ENCODE data around the gene CRIP2. TPM values are rescaled to one million over a fixed set of nuclear protein-coding genes. Genes with fewer than 3 reads are reported as not detected.

CRIP2 gene
- total RNA-seq, 1 donor from 2014 or later = 0.37 TPM

DNA sequence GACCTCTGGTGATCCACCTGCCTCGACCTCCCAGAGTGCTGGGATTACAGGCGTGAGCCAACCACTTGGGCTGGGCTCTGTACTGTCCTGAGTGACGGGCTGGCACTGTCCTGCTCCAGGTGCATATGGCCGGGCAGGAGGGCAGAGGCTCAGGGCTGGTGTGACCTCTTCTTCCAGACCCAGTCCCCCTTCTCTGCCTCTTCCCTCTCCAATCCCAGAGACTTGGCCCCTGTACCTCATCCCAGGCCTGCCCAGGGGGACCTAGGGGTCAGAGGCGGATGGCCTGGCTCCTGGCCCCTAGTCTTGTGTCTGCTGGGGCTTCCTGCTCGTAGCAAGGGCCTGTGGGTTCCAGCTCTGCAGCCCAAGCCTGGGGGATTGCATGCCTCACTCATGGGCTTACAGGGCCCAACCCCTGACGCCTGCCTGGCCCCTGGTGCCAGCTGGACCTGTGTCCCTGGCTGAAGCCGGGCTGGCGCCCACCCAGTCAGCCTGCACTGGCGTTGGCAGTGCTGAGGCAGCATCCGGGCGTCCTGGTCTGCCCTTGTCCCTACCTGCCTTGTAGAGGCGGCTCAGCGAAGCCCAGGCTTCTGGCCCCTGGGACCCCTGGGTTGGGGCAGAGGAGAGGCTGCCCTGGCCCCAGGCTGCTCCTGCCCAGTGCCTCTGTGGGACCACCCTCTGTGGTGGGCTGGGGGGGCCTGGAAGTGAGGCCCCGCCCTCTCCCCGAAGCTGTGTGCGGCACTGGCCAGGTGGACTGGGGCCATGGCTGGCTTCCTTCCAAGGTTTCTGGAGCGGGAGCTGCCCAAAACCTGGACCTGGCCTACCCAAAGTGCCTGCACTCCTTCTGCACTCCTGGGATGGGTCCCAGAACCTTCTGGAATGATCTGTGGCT is 20.7 kb downstream of the CRIP2 start:
- H3K4me3 Mint-ChIP-seq = no peak overlapping the region
- no peaks in the 10 kb centered on the region for H3K27me3 Mint-ChIP-seq
- DNase-seq = peak; percentile 59

DNA sequence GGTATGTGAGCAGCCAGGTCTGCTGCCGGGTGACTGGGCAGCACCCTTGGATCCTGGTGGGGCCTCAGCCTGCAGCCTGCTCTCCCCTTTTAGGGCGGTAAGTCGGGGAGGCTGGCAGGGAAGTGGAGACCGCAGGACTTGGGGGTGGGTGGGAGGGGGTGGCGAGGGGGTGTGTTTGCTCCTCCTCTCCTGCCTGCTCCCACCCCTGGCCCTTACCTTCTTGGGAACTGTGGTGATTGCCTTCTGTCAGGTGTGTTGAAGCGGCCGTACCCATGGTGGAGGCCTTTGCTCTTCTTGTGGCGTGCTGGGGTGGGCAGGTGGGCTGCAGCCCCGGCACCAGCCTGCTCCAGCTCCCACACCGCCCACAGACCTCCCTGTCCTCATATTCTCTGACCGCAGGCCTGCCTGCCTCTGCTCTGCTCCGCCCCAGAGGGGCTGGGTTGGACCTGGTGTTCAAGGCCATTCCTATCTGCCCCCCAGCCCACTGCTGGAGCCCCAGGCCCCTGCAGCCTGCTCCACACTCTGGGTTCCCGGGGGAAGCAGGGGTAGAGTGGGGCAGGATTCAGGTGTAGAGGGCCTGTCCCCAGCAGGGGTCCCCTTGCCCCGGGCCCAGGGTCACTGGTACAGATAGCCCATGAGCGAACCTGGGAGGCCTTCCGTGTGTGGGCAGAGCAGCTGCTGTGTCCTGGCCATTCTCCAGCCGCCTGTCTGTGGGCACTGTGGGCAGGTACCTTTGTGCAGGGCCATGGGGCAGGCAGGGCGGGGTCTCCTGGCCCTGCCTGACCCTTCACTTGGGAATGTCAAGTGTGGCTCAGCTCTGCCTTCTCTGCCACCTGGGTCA is 21.6 kb downstream of the CRIP2 start:
- peaks cover 1% of the 10 kb centered on the region for H3K36me3 Mint-ChIP-seq (ENCODE audit: low read depth)
- H3K27me3 Mint-ChIP-seq = no peaks in the 10 kb centered on the region
- intact Hi-C loops (cut with micrococcal nuclease) = no loop called here
- H3K9me3 Mint-ChIP-seq = no peaks in the 10 kb centered on the region
- H3K4me1 Mint-ChIP-seq = peaks cover 3% of the 10 kb centered on the region
- H3K27ac Mint-ChIP-seq = no peak overlapping the region
- peak; percentile 58 for DNase-seq
- no peak overlapping the region for H3K4me3 Mint-ChIP-seq

More for the DNA sequence above, 20.7 kb downstream of the CRIP2 start:
- intact Hi-C loops (cut with micrococcal nuclease) = no loop called here
- Mint-ChIP-seq H3K36me3 (ENCODE audit: low read depth) (peaks cover 4% of the 10 kb centered on the region), H3K9me3 (no peaks in the 10 kb centered on the region), H3K4me1 (peaks cover 3% of the 10 kb centered on the region), H3K27ac (no peak overlapping the region)

DNA sequence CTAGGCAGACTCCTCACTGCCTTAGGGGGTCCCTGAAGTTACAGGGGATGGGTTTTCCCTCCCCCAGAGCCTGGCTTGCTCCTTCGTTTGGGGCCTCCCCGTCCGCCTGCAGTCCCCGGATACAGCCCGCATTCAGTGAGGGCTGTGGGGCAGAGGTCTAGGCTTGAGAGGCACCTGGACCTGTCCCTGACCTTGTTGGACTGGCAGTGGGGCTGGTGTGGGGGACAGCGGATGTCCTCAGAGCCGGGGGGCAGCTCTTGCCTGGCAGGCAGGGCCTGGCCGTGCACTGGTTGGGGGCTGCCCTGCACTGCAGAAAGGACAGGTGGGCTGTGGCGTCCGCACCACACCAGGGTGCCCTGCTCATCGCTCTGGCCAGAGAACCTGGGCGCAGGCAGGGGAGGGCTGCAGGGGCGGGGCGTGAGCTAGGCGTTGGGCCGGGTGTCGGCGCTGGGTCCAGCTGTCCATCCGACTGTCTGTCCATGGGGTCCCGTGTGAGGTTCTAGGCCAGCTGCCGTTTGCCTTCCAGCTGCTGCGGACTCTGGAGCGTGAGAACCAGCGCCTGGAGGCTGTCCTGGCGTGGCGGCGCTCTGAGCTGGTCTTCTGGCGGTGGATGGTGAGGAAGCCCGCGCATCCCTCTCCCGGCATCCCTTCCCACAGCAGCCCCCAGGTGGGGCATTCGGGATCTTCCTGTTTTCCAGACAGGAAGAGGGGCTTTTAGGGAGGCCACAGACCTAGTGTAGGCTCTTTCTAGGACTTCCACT is 22.4 kb downstream of the CRIP2 start:
- intact Hi-C loops (cut with micrococcal nuclease) = no loop called here
- Mint-ChIP-seq H3K27me3 (no peaks in the 10 kb centered on the region), H3K4me3 (no peak overlapping the region), H3K9me3 (no peaks in the 10 kb centered on the region), H3K4me1 (no peaks in the 10 kb centered on the region), H3K36me3 (ENCODE audit: low read depth) (peaks cover 1% of the 10 kb centered on the region), H3K27ac (no peak overlapping the region)
- peak; percentile 57 for DNase-seq

DNA sequence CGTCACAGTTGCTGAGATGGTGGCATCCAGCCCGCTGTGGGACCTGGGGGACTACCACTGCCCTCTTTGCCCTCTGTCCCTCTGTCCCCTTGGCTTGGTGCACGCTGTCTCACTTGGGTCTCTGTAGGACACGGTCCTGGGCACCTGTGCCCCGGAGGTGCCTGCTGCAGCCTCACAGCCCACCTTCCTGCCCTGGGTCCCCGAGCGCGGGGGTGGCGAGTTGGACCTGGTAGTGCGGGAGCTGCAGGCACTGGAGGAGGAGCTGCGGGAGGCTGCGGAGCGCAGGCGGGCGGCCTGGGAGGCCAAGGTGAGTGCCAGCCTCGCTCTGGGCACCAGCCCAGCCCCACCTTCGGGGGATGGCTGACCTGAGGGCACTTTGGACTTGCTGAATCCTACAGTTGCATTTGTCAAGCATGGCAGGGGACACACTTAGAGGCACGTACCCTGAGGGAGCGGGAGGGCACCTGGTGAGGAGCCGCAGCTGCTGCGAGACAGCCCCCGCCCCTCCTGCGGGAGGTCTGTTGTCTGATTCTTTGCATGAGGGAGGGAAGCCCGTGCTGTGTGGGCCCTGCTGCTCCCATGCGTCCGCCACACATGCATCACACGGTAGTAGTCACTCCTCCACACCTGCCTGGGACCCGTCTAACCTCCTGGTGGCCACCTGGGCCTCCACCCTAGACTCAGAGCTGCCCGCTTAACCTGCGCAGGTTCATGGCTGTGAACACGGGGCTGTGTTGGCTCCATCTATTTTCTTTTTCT is 23.2 kb downstream of the CRIP2 start:
- Mint-ChIP-seq H3K4me3 (no peak overlapping the region), H3K27ac (no peak overlapping the region), H3K9me3 (no peaks in the 10 kb centered on the region), H3K36me3 (ENCODE audit: low read depth) (peaks cover 1% of the 10 kb centered on the region), H3K27me3 (no peaks in the 10 kb centered on the region), H3K4me1 (no peaks in the 10 kb centered on the region)
- intact Hi-C loops (cut with micrococcal nuclease) = no loop called here
- no peak for DNase-seq

DNA sequence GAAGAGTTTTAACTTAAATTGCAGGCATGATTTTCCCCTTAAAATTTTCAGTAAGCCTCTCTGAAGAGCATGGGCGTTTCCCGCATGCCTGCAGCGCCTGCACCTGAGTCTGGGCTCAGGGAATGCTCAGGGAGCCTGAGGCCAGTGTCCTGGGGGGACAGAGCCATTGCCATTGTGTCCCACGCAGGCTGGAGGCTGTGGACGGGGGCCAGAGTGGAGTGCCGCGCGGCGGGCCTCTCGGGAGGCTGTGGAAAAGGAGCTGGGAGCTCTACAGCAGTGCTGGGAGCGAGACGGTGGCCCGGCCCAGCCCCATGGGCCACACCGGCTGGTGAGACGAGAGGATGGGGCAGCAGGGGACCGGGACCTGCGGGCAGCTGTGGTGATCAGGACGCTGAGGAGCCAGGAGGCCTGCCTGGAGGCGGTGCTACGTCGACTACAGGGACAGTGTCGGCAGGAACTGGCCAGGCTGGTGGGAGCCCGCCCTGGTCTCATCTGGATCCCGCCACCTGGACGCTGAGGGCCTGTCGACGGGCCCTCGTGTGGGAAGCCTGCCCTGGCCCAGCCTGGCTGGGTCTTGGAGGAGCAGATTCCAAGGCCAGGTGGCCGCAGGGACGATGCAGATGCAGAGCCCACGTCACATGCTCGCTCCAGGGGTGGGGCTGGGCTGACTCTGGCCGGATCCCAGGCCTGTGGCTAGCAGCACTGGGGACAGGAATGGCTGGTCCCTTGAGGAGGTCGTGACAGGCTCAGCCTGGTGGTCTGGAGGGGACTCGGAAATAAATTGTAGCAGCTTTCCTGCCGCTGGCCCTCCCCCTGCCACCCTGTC is 24.0 kb downstream of the CRIP2 start:
- intact Hi-C loops (cut with micrococcal nuclease) = no loop called here
- Mint-ChIP-seq H3K27me3 (no peaks in the 10 kb centered on the region), H3K9me3 (no peaks in the 10 kb centered on the region), H3K36me3 (ENCODE audit: low read depth) (peaks cover 1% of the 10 kb centered on the region), H3K27ac (no peak overlapping the region), H3K4me1 (no peaks in the 10 kb centered on the region), H3K4me3 (no peak overlapping the region)
- DNase-seq = no peak

DNA sequence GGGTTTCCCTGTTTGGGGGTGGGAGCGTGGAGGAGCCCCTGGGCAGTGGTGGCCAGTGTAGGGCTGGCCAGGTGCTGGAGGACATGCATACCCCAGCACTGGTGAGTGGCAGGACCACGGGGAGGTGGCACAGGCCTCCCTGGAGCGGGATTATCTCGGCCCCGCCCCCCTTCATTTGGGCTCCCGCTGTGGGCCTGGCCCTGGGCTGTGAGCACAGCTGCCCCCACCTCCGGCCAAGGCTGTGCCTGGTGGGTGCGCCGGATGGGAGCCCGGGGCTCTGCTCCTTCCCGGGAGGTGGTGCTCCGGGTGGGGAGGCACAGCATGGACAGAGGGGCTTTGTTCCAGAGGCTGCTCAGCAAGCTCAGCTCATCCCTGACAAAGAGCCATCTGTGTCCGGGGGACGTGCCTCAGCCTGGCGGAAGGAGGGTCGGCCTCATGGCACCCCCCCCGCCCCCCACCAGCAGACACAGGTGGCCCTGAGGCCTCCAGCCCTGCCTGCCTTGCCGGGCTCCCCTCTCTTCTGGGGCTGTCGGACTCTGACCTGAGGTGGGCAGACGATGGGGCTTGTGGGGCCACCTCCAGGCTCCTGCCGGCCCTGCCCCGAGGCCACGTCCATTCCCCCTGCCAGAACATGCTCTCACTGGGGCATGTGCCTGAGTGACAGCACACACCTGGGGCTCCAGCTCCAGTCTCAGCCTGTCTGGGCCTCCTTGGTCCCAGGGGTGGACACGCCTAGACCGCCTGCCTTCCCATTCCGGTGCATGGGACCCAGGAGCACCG is 24.8 kb downstream of the CRIP2 start:
- H3K9me3 Mint-ChIP-seq = no peaks in the 10 kb centered on the region
- intact Hi-C loops (cut with micrococcal nuclease) = no loop called here
- no peaks in the 10 kb centered on the region for H3K4me1 Mint-ChIP-seq
- no peak for DNase-seq
- H3K4me3 Mint-ChIP-seq = no peak overlapping the region
- no peak overlapping the region for H3K27ac Mint-ChIP-seq
- H3K36me3 Mint-ChIP-seq (ENCODE audit: low read depth) = peaks cover 1% of the 10 kb centered on the region
- no peaks in the 10 kb centered on the region for H3K27me3 Mint-ChIP-seq

DNA sequence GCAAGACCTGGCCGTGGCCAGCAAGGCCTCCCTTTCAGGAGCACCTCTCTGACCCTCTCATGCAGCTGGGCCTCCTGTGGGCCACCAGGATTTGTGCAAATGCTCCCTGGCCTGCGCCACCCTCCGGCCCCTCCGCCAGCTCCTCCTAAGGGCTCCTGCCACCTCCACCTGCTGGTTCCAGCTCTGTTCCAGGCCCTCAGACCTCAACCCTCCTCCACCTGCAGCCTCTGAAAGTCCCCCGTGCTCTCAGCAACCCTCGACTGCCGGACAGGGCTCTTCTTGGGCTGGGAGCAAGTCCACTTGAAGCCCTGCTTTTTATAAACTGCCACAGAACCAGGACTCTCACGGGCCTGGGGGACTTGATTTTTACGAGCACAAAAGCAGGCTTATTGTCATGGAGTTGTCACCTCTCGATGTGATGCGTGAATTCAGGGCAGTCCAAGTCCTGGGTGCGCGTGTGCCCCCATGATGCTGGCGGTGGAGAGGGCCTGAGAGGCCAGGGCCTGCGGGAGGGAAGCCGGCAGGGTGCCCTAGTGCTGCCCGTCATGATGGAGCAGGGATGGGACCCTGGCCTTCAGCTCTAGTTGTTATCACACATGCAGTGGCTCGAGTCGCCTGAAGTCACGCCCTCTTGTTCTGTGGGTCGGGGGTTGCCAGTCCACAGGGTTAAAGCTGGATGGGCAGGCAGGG is 25.6 kb downstream of the CRIP2 start:
- no peak for DNase-seq
- Mint-ChIP-seq H3K9me3 (no peaks in the 10 kb centered on the region), H3K27me3 (no peaks in the 10 kb centered on the region), H3K36me3 (ENCODE audit: low read depth) (peaks cover 1% of the 10 kb centered on the region), H3K4me3 (no peak overlapping the region), H3K4me1 (no peaks in the 10 kb centered on the region), H3K27ac (no peak overlapping the region)
- intact Hi-C loops (cut with micrococcal nuclease) = no loop called here

DNA sequence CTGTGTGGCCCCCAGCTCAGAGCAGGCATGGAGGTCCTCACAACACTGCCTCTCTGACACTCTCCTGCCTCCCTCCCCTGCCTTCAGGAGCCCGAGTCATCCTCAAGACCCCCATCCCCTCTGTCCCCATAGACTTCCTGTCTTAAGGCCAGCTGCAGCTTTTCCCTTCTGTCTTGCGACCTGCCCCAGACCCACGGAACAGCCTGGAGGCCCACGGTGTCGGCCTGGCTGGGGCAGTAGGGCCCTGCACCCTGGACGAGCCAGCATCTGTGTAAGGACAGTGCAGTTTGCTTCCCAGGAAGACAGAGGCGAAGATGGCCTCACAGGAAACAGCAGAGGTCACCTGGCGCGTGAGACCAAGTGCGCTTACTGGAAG is 26.1 kb downstream of the CRIP2 start:
- H3K9me3 Mint-ChIP-seq = no peaks in the 10 kb centered on the region
- intact Hi-C loops (cut with micrococcal nuclease) = no loop called here
- DNase-seq = no peak
- no peak overlapping the region for H3K27ac Mint-ChIP-seq
- no peaks in the 10 kb centered on the region for H3K4me1 Mint-ChIP-seq
- H3K36me3 Mint-ChIP-seq (ENCODE audit: low read depth) = peaks cover 1% of the 10 kb centered on the region
- no peaks in the 10 kb centered on the region for H3K27me3 Mint-ChIP-seq
- H3K4me3 Mint-ChIP-seq = no peak overlapping the region

DNA sequence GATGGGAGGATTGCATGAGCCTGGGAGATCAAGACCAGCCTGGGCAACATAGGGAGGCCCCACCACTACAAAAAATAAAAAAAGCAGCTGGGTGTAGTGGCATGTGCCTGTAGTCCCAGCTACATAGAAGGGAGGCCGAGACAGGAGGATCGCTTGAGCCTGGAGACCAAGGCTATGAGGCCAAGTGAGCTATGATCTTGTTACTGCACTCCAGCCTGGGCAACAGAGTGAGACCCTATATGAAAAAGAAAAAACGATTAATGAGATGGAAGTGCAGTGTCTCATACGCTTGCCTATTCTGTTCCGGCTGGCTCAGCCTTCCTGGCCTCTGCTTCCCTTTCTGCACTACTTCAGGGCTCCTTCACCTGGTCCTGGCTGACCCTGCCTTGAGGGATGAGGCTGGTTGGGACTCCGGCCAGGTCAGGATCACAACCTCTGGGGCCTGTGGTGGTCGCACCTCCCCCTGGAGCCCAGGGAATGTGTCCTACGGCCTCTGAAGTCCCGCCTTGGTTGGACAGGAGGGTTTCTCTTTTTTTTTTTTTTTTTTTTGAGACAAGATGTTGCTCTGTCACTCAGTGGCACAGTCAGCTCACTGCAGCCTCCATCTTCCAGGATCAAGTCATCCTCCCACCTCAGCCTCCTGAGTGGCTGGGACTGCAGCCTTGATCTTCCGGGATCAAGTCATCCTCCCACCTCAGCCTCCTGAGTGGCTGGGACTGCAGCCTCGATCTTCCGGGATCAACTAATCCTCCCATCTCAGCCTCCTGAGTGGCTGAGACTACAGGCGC is 27.1 kb downstream of the CRIP2 start:
- DNase-seq = no peak
- no peaks in the 10 kb centered on the region for H3K9me3 Mint-ChIP-seq
- no peaks in the 10 kb centered on the region for H3K4me1 Mint-ChIP-seq
- peaks cover 1% of the 10 kb centered on the region for H3K36me3 Mint-ChIP-seq (ENCODE audit: low read depth)
- H3K27ac Mint-ChIP-seq = no peak overlapping the region
- intact Hi-C loops (cut with micrococcal nuclease) = no loop called here
- no peak overlapping the region for H3K4me3 Mint-ChIP-seq
- H3K27me3 Mint-ChIP-seq = peaks cover 1% of the 10 kb centered on the region

DNA sequence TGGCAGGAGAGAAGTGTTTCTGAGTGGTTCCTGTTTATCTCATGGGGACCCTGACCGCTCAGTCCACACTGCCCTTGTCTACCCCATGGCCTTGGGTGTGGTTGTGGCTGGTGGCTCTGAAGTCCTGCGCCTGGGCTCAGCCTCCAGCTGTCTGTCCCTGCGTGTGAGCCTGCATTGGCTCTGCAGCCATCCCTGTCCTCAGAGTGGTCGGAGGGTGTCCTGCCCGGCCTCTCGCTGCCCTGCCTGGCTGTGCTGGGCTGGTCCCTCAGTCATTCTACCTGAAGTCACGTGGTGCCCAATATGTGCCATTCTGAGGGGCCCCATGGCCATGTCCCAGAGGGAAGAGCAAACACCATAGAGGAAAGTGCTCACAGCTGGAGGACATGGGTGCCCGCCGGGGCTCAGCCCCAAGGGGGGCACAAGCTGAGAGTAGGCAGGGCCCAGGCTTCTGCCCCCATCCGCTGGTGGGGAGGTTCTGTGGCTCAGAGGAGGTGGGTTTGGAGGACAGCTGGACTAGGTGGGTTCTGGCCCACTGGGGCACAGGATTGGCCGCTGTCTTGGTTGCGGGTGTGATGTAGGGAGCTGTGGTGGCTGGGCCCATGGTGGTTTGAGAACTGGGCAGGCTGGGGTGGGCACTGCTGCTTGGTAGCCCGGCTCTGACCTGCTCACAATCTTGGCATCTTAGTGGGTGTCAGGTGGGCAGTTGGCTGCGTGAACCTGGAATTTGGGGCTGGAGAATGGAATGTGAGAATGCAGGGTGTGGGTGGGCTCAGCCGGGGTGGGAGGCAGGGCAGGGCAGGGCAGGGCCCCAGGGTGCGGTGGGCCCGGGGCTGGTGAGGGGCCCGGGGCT is 28.1 kb downstream of the CRIP2 start:
- DNase-seq = no peak
- Mint-ChIP-seq H3K27me3 (peaks cover 3% of the 10 kb centered on the region), H3K4me1 (no peaks in the 10 kb centered on the region), H3K4me3 (no peak overlapping the region), H3K36me3 (ENCODE audit: low read depth) (peaks cover under 1% of the 10 kb centered on the region), H3K27ac (no peak overlapping the region), H3K9me3 (no peaks in the 10 kb centered on the region)
- intact Hi-C loops (cut with micrococcal nuclease) = no loop called here

DNA sequence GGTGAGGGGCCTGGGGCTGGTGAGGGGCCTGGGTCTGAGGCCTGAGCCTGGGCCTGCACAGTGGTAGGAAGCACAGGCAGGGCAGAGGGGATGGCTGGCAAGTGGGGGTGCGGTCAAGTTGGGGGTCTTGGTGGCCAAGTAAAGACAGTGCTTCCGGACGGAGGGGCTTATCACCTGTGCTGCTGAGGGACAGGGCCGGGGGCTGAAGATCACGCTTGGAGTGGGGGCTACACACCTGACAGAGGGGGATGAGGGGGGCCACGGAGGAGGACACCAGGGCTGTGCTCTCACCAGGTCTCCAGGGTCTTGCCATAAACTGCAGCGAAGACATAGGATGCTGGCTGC is 28.6 kb downstream of the CRIP2 start:
- intact Hi-C loops (cut with micrococcal nuclease) = no loop called here
- DNase-seq = no peak
- H3K36me3 Mint-ChIP-seq (ENCODE audit: low read depth) = no peaks in the 10 kb centered on the region
- peaks cover 3% of the 10 kb centered on the region for H3K4me1 Mint-ChIP-seq
- no peak overlapping the region for H3K4me3 Mint-ChIP-seq
- peaks cover 6% of the 10 kb centered on the region for H3K27me3 Mint-ChIP-seq
- H3K27ac Mint-ChIP-seq = no peak overlapping the region
- no peaks in the 10 kb centered on the region for H3K9me3 Mint-ChIP-seq

Measured in activated CD4-positive, alpha-beta T cell treated with anti-CD3 and anti-CD28 coated beads, Interleukin-2, amount 10 ng/mL, durations not matched to agents 24 days and 14 days (primary cell).